ENCODE measurements around the gene ECEL1.
"Not testable (repeated sequence)": the region's sequence is repeated elsewhere in the genome, so short reads cannot be mapped to it uniquely, and the experiment has no call there.

GRCh38 chr2:232443047-232443446 is 44.6 kb downstream of the ECEL1 start:
- TF ChIP-seq CTCF, POLR2A (IDR thresholded peaks at IDR 0.05): not testable (repeated sequence)

Data from right lobe of liver (tissue), 4 donors.